HepG2 (cell line): ENCODE data around the gene CHPF. TPM values are rescaled to one million over a fixed set of nuclear protein-coding genes. Genes with fewer than 3 reads are reported as not detected.

Experiments
- ESRRA ChIP-seq: sonication (generic); formaldehyde crosslinking; IDR thresholded peaks from 2 replicates; pipeline ENCODE4 v1.5.1; 2020; ENCODE audit warnings: mild to moderate bottlenecking, low read depth, missing genetic modification reagents
- FIP1L1 ChIP-seq: fragments of 200-400 bp; formaldehyde crosslinking; IDR thresholded peaks from 2 replicates; pipeline ENCODE4 v1.6.1; 2018; ENCODE audit warnings: low read depth, mild to moderate bottlenecking, low read length, moderate library complexity, borderline replicate concordance; ENCODE audit not compliant: insufficient read depth
- FOSL1 ChIP-seq: sonication (generic); formaldehyde crosslinking; IDR thresholded peaks from 2 replicates; pipeline ENCODE4 v1.9.0; 2021; ENCODE audit warnings: missing genetic modification reagents, borderline replicate concordance
- FOXA1 ChIP-seq, 2 experiments: fragments of 450-650 bp in 1 of 2; sonication (generic) in 1 of 2; formaldehyde crosslinking in 1 of 2; IDR thresholded peaks; 2 replicates each; pipeline versions ENCODE4 v1.4.0 to v1.6.1; 2016 to 2020; ENCODE audit warnings: missing genetic modification reagents in 1 of 2
- HHEX ChIP-seq: IDR thresholded peaks from 2 replicates; pipeline ENCODE4 v1.6.1; 2016; ENCODE audit warnings: control low read depth
- NFKBIZ ChIP-seq: IDR thresholded peaks from 2 replicates; pipeline ENCODE4 v1.6.1; 2018; ENCODE audit warnings: missing genetic modification reagents, missing compliant biosample characterization
- PITX1 ChIP-seq: sonication (generic); formaldehyde crosslinking; IDR thresholded peaks from 2 replicates; pipeline ENCODE4 v1.5.1; 2020; ENCODE audit warnings: mild to moderate bottlenecking, missing genetic modification reagents
- SCMH1 ChIP-seq: sonication (generic); formaldehyde crosslinking; IDR thresholded peaks from 2 replicates; pipeline ENCODE4 v1.9.0; 2021; ENCODE audit warnings: missing genetic modification reagents, mild to moderate bottlenecking, borderline replicate concordance
- ZNF382 ChIP-seq: sonication (generic); formaldehyde crosslinking; IDR thresholded peaks from 2 replicates; pipeline ENCODE4 v1.5.0; 2020; ENCODE audit warnings: missing genetic modification reagents, mild to moderate bottlenecking, borderline replicate concordance
- ZNF383 ChIP-seq: sonication (generic); formaldehyde crosslinking; IDR thresholded peaks from 2 replicates; pipeline ENCODE4 v1.4.0; 2020; ENCODE audit warnings: missing genetic modification reagents, mild to moderate bottlenecking, borderline replicate concordance
- polyA plus RNA-seq, 8 experiments: library from polyadenylated mRNA; depleted of rRNA in 3 of 8; stranded (reverse) in 7 of 8; unstranded in 1 of 8; fragments of >200 nt; fragmentation: Illumina TruSeq in 4 of 8; extraction: Trizol in 4 of 8; gene quantifications; 2 replicates each; pipeline versions ENCODE4 v1.2.1 to v1.2.3, GENCODE V29; 2011 to 2016; ENCODE audit warnings: low read depth in 4 of 8, missing spikeins in 1 of 8, mixed read lengths in 1 of 8; ENCODE audit not compliant: insufficient read depth in 1 of 8
- total RNA-seq, 5 experiments: library from RNA; depleted of rRNA; stranded (reverse); fragments of >200 nt; fragmentation: Illumina TruSeq; extraction: Trizol; gene quantifications; 2 replicates each; pipeline ENCODE4 v1.2.3, GENCODE V29; 2016; ENCODE audit warnings: low read depth in 1 of 5
- TF ChIP-seq, protein P1 (sequence below): sonication (generic); formaldehyde crosslinking; IDR thresholded peaks from 2 replicates; pipeline ENCODE4 v1.4.0; 2020; ENCODE audit warnings: mild to moderate bottlenecking, missing genetic modification reagents
- TF ChIP-seq, protein P2 (sequence below): sonication (generic); formaldehyde crosslinking; IDR thresholded peaks from 2 replicates; pipeline ENCODE4 v1.9.0; 2021; ENCODE audit warnings: missing genetic modification reagents, borderline replicate concordance
- TF ChIP-seq, protein P3 (sequence below), 2 experiments: sonication (generic) in 1 of 2; formaldehyde crosslinking in 1 of 2; IDR thresholded peaks; 2 replicates each; pipeline versions ENCODE4 v1.4.0 to v1.6.1; 2016 to 2020; ENCODE audit warnings: borderline replicate concordance in 1 of 2, low read depth in 1 of 2, mild to moderate bottlenecking in 1 of 2, missing genetic modification reagents in 1 of 2

CHPF gene
- total and polyA plus RNA-seq, 2 of the 13 experiments (the other 11 are each of a cell fraction or from before 2014, with no cell fraction given), result 79.6 to 111 TPM

DNA sequence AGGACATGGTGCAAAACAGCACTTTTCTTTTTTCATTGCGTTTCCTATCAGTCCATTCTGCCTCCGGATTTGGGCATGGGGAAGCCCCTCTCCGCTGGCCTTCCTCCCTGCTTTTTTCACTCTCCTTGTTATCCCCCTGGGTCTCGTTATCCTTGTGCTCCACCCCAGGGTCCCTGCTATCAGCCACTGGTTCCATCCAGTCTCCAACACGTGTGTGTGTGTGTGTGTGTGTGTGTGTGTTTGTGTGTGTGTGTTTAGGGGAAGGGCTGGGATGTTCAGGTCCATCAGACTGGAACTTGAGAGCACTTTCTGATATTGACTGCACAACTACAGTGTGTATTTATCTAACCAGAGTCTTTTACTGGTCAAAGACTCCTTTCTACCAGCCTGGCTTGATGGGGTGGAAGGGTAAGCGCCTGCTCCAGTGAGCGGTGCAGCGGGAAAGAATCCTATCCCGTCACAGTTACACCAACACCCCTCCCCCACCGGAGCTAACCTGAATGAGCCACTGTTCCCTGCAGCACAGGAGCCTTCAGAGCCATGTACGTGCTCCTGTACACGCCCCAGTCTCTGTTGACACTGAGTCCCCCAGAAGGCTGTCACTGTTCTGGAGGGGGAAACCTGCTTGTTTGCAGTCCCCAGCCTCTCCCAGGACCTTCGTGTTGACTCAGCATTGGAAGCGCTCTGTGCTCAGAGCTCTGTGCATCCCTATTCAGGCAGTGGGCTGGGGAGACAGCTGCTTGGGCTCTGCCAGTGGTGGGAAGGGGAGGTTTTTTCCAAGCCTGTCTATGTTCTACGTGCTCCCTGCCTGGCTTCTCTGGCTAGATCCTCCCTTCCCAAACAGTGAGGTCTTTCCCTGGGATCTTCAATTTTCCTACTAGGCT lies 33.1 kb upstream of the CHPF start (continued):
- TF ChIP-seq, protein P1, sequence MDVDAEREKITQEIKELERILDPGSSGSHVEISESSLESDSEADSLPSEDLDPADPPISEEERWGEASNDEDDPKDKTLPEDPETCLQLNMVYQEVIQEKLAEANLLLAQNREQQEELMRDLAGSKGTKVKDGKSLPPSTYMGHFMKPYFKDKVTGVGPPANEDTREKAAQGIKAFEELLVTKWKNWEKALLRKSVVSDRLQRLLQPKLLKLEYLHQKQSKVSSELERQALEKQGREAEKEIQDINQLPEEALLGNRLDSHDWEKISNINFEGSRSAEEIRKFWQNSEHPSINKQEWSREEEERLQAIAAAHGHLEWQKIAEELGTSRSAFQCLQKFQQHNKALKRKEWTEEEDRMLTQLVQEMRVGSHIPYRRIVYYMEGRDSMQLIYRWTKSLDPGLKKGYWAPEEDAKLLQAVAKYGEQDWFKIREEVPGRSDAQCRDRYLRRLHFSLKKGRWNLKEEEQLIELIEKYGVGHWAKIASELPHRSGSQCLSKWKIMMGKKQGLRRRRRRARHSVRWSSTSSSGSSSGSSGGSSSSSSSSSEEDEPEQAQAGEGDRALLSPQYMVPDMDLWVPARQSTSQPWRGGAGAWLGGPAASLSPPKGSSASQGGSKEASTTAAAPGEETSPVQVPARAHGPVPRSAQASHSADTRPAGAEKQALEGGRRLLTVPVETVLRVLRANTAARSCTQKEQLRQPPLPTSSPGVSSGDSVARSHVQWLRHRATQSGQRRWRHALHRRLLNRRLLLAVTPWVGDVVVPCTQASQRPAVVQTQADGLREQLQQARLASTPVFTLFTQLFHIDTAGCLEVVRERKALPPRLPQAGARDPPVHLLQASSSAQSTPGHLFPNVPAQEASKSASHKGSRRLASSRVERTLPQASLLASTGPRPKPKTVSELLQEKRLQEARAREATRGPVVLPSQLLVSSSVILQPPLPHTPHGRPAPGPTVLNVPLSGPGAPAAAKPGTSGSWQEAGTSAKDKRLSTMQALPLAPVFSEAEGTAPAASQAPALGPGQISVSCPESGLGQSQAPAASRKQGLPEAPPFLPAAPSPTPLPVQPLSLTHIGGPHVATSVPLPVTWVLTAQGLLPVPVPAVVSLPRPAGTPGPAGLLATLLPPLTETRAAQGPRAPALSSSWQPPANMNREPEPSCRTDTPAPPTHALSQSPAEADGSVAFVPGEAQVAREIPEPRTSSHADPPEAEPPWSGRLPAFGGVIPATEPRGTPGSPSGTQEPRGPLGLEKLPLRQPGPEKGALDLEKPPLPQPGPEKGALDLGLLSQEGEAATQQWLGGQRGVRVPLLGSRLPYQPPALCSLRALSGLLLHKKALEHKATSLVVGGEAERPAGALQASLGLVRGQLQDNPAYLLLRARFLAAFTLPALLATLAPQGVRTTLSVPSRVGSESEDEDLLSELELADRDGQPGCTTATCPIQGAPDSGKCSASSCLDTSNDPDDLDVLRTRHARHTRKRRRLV (CRISPR knock-in tag), result peak; percentile 96
- TF ChIP-seq, protein P2, sequence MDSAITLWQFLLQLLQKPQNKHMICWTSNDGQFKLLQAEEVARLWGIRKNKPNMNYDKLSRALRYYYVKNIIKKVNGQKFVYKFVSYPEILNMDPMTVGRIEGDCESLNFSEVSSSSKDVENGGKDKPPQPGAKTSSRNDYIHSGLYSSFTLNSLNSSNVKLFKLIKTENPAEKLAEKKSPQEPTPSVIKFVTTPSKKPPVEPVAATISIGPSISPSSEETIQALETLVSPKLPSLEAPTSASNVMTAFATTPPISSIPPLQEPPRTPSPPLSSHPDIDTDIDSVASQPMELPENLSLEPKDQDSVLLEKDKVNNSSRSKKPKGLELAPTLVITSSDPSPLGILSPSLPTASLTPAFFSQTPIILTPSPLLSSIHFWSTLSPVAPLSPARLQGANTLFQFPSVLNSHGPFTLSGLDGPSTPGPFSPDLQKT (CRISPR knock-in tag), result no peak
- peak; percentile 87; the same call in 1 of the 2 replicates for TF ChIP-seq ESRRA (CRISPR knock-in tag)
- peak; percentile 89 for TF ChIP-seq FOXA1 (IDR thresholded peaks at IDR 0.05)
- TF ChIP-seq FOXA1 (CRISPR knock-in tag; IDR thresholded peaks at IDR 0.05), result peak; percentile 99
- TF ChIP-seq SCMH1 (CRISPR knock-in tag), result no peak
- TF ChIP-seq, protein P3, sequence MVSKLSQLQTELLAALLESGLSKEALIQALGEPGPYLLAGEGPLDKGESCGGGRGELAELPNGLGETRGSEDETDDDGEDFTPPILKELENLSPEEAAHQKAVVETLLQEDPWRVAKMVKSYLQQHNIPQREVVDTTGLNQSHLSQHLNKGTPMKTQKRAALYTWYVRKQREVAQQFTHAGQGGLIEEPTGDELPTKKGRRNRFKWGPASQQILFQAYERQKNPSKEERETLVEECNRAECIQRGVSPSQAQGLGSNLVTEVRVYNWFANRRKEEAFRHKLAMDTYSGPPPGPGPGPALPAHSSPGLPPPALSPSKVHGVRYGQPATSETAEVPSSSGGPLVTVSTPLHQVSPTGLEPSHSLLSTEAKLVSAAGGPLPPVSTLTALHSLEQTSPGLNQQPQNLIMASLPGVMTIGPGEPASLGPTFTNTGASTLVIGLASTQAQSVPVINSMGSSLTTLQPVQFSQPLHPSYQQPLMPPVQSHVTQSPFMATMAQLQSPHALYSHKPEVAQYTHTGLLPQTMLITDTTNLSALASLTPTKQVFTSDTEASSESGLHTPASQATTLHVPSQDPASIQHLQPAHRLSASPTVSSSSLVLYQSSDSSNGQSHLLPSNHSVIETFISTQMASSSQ (IDR thresholded peaks at IDR 0.05; ENCODE audit: low read depth), result peak; percentile 80
- TF ChIP-seq, protein P3 (CRISPR knock-in tag; IDR thresholded peaks at IDR 0.05; ENCODE audit: borderline replicate concordance), result peak; percentile 93; the same call in 1 of the 2 replicates
- no peak for TF ChIP-seq ZNF382 (CRISPR knock-in tag)
- TF ChIP-seq FIP1L1, result 0 out of 2 replicates have a peak, but pooled peaks have one; percentile 76
- TF ChIP-seq HHEX, result no peak
- TF ChIP-seq NFKBIZ, result peak; percentile 84; the same call in 1 of the 2 replicates
- TF ChIP-seq FOSL1, result no peak
- no peak for TF ChIP-seq ZNF383 (CRISPR knock-in tag)
- peak; percentile 91; the same call in 1 of the 2 replicates for TF ChIP-seq PITX1 (CRISPR knock-in tag)
